HepG2 (cell line): ENCODE data around the gene GPR87. TPM values are rescaled to one million over a fixed set of nuclear protein-coding genes. Genes with fewer than 3 reads are reported as not detected.

ENCODE experiments used
- ATAC-seq: fragments of 200-7000 bp; cut with Tn5 transposase; 3 replicates; pipeline ENCODE4 v1.9.1; 2020; ENCODE audit warnings: mild to moderate bottlenecking, moderate library complexity
- BruUV-seq: library from RNA; stranded (reverse); fragments of 400-500 nt; replicated peaks from 2 replicates; lab custom pipeline; 2021; lab: Mats Ljungman, UMichigan
- CTCF ChIA-PET: fragments of 300-600 bp; formaldehyde crosslinking; extraction: SDS; loops from one replicate; lab custom pipeline; 2021; ENCODE audit warnings: low total read pairs, inconsistent platforms, low intra/inter-chr PET ratio; lab: Yijun Ruan, JAX
- POLR2A ChIA-PET: fragments of 350-600 bp; sonication (Branson Sonifier 250); formaldehyde crosslinking; loops from one replicate; lab custom pipeline; 2020; ENCODE audit warnings: antibody characterized with exemption, inconsistent platforms; lab: Yijun Ruan, JAX
- DNase-seq: peaks from one replicate; pipeline ENCODE4 v3.0.0-alpha.2; 2015; ENCODE audit warnings: low spot score
- FAIRE-seq: peaks from 3 replicates; lab custom pipeline; 2011; peaks lifted over from hg19 to GRCh38; lab: Jason Lieb, UNC
- H2AFZ ChIP-seq: one replicate; pipeline ENCODE4 v1.6.1; 2011; ENCODE audit warnings: low read length, inconsistent platforms
- H3K27ac ChIP-seq: fragments of 300-600 bp; 3 replicates; pipeline ENCODE4 v1.8.0; 2011; ENCODE audit warnings: mixed run types, mild to moderate bottlenecking, mixed read lengths, low read length, inconsistent platforms; ENCODE audit not compliant: insufficient read depth; ENCODE audit errors: extremely low read length
- H3K27me3 ChIP-seq, 2 experiments: fragments of 200-600 bp in 1 of 2; 2 replicates in 1 of 2; 3 replicates in 1 of 2; pipeline versions ENCODE4 v1.6.0 to v1.8.0; 2011; ENCODE audit warnings: low read length in 2 of 2, mild to moderate bottlenecking in 2 of 2, moderate library complexity in 2 of 2, inconsistent platforms in 1 of 2; ENCODE audit not compliant: insufficient read depth in 2 of 2, control insufficient read depth in 1 of 2
- H3K36me3 ChIP-seq, 2 experiments: fragments of 200-600 bp in 1 of 2; replicated peaks in 1 of 2; 2 replicates in 1 of 2; 3 replicates in 1 of 2; pipeline versions ENCODE4 v1.5.1 to v1.8.0; 2011; ENCODE audit warnings: low read length in 2 of 2, inconsistent platforms in 1 of 2; ENCODE audit not compliant: insufficient read depth in 2 of 2, control insufficient read depth in 1 of 2
- H3K4me1 ChIP-seq: 2 replicates; pipeline ENCODE4 v1.5.1; 2012; ENCODE audit warnings: low read length, inconsistent platforms; ENCODE audit not compliant: insufficient read depth
- H3K4me2 ChIP-seq: 2 replicates; pipeline ENCODE4 v1.6.0; 2011; ENCODE audit warnings: low read depth, low read length, inconsistent platforms
- H3K4me3 ChIP-seq, 3 experiments: fragments of 200-600 bp in 1 of 3; sonication (generic), shearing (Covaris generic) in 1 of 3; replicated peaks in 1 of 3; 2 replicates each; pipeline ENCODE4 v1.5.1; 2011 to 2016; ENCODE audit warnings: low read length in 3 of 3, inconsistent platforms in 2 of 3, low read depth in 2 of 3, mild to moderate bottlenecking in 2 of 3, control low read depth in 1 of 3, mixed read lengths in 1 of 3; ENCODE audit not compliant: insufficient read depth in 1 of 3
- H3K79me2 ChIP-seq: one replicate; pipeline ENCODE4 v1.6.1; 2011; ENCODE audit warnings: low read length, inconsistent platforms; ENCODE audit not compliant: insufficient read depth
- H3K9ac ChIP-seq: 2 replicates; pipeline ENCODE4 v1.6.0; 2011; ENCODE audit warnings: mild to moderate bottlenecking, low read depth, low read length, inconsistent platforms; ENCODE audit not compliant: insufficient read depth
- H3K9me3 ChIP-seq: 2 replicates; pipeline ENCODE4 v1.5.1; 2012; ENCODE audit warnings: mild to moderate bottlenecking, low read length
- H4K20me1 ChIP-seq: 2 replicates; pipeline ENCODE4 v1.6.0; 2011; ENCODE audit warnings: inconsistent platforms, mild to moderate bottlenecking, low read length, moderate library complexity; ENCODE audit not compliant: insufficient read depth
- ATF4 ChIP-seq, 2 experiments: fragments of 450-650 bp in 1 of 2; sonication (generic) in 1 of 2; formaldehyde crosslinking; IDR thresholded peaks; 2 replicates each; pipeline versions ENCODE4 v1.5.0 to v1.8.0; 2020 to 2022; ENCODE audit warnings: mild to moderate bottlenecking in 1 of 2, missing genetic modification reagents in 1 of 2
- CREBL2 ChIP-seq: sonication (generic); formaldehyde crosslinking; IDR thresholded peaks from 2 replicates; pipeline ENCODE4 v1.8.1; 2023; ENCODE audit warnings: missing genetic modification reagents, mild to moderate bottlenecking, borderline replicate concordance
- FOXA1 ChIP-seq, 2 experiments: fragments of 450-650 bp in 1 of 2; sonication (generic) in 1 of 2; formaldehyde crosslinking in 1 of 2; IDR thresholded peaks; 2 replicates each; pipeline versions ENCODE4 v1.4.0 to v1.6.1; 2016 to 2020; ENCODE audit warnings: missing genetic modification reagents in 1 of 2
- FOXA3 ChIP-seq: IDR thresholded peaks from 2 replicates; pipeline ENCODE4 v1.6.1; 2016; ENCODE audit warnings: missing genetic modification reagents, missing compliant biosample characterization
- KLF12 ChIP-seq: sonication (generic); formaldehyde crosslinking; IDR thresholded peaks from 2 replicates; pipeline ENCODE4 v1.4.0; 2020; ENCODE audit warnings: missing genetic modification reagents, borderline replicate concordance
- NRL ChIP-seq: sonication (generic); formaldehyde crosslinking; IDR thresholded peaks from 2 replicates; pipeline ENCODE4 v1.5.0; 2020; ENCODE audit warnings: missing genetic modification reagents, mild to moderate bottlenecking, moderate library complexity, borderline replicate concordance
- SAP130 ChIP-seq: IDR thresholded peaks from 2 replicates; pipeline ENCODE4 v1.6.1; 2016; ENCODE audit warnings: low read depth
- SMC3 ChIP-seq: IDR thresholded peaks from 2 replicates; pipeline ENCODE4 v1.6.1; 2011; ENCODE audit warnings: low read length, improper control_type of control experiment
- SOX13 ChIP-seq, 3 experiments: fragments of 450-650 bp in 1 of 3; sonication (generic) in 1 of 3; formaldehyde crosslinking in 1 of 3; IDR thresholded peaks in 2 of 3; conservative IDR thresholded peaks in 1 of 3; 2 replicates each; pipeline versions ENCODE4 v1.5.0 to v1.6.1; 2016 to 2020; ENCODE audit warnings: antibody characterized with exemption in 1 of 3, mild to moderate bottlenecking in 1 of 3, missing compliant biosample characterization in 1 of 3, missing genetic modification reagents in 1 of 3, moderate library complexity in 1 of 3
- SOX5 ChIP-seq: IDR thresholded peaks from 2 replicates; pipeline ENCODE4 v1.6.1; 2016; ENCODE audit warnings: borderline replicate concordance
- STAG1 ChIP-seq: sonication (generic); formaldehyde crosslinking; IDR thresholded peaks from 2 replicates; pipeline ENCODE4 v1.4.0; 2020; ENCODE audit warnings: missing genetic modification reagents
- TBX2 ChIP-seq: sonication (generic); formaldehyde crosslinking; IDR thresholded peaks from 2 replicates; pipeline ENCODE4 v1.5.0; 2020; ENCODE audit warnings: missing genetic modification reagents, mild to moderate bottlenecking, borderline replicate concordance
- TEAD3 ChIP-seq: optimal IDR thresholded peaks from 2 replicates; pipeline ENCODE3; 2016; ENCODE audit warnings: borderline replicate concordance
- ZBTB33 ChIP-seq: sonication (generic); formaldehyde crosslinking; IDR thresholded peaks from 2 replicates; pipeline ENCODE4 v1.4.0; 2020; ENCODE audit warnings: missing genetic modification reagents
- ZFP82 ChIP-seq: sonication (generic); formaldehyde crosslinking; IDR thresholded peaks from 2 replicates; pipeline ENCODE4 v1.5.1; 2020; ENCODE audit warnings: mild to moderate bottlenecking, missing genetic modification reagents, borderline replicate concordance
- ZFX ChIP-seq: sonication (generic); formaldehyde crosslinking; IDR thresholded peaks from 2 replicates; pipeline ENCODE4 v1.4.0; 2020; ENCODE audit warnings: mild to moderate bottlenecking, low read depth, missing genetic modification reagents, moderate library complexity
- ZNF543 ChIP-seq: sonication (generic); formaldehyde crosslinking; IDR thresholded peaks from 2 replicates; pipeline ENCODE4 v1.4.0; 2020; ENCODE audit warnings: mild to moderate bottlenecking, missing genetic modification reagents
- ZNF580 ChIP-seq: IDR thresholded peaks from 2 replicates; pipeline ENCODE4 v1.6.1; 2016; ENCODE audit warnings: low read depth, borderline replicate concordance
- ZNF644 ChIP-seq: IDR thresholded peaks from 2 replicates; pipeline ENCODE4 v1.6.1; 2016; ENCODE audit warnings: low read depth
- whole genome bisulfite sequencing: methylation state at CpG from one replicate; pipeline ENCODE4 v1.1.6; 2017; ENCODE audit warnings: low lambda C conversion rate; 5-methylcytosine and 5-hydroxymethylcytosine counted together
- in situ Hi-C: cut with HindIII; loops from 2 replicates; pipeline ENCODE4 v1.10.0; 2017; ENCODE audit warnings: low pct_unique_long_range_greater_than_20kb; ENCODE audit not compliant: extremely low pct_ligation_motif_present
- intact Hi-C: fragments of 100-400 bp; cut with micrococcal nuclease; formaldehyde crosslinking; loops from one replicate; pipeline ENCODE4 v1.10.0; 2022; ENCODE audit not compliant: unreplicated experiment
- polyA plus RNA-seq, 8 experiments: library from polyadenylated mRNA; depleted of rRNA in 3 of 8; stranded (reverse) in 7 of 8; unstranded in 1 of 8; fragments of >200 nt; fragmentation: Illumina TruSeq in 4 of 8; extraction: Trizol in 4 of 8; gene quantifications; 2 replicates each; pipeline versions ENCODE4 v1.2.1 to v1.2.3, GENCODE V29; 2011 to 2016; ENCODE audit warnings: low read depth in 4 of 8, missing spikeins in 1 of 8, mixed read lengths in 1 of 8; ENCODE audit not compliant: insufficient read depth in 1 of 8
- total RNA-seq, 5 experiments: library from RNA; depleted of rRNA; stranded (reverse); fragments of >200 nt; fragmentation: Illumina TruSeq; extraction: Trizol; gene quantifications; 2 replicates each; pipeline ENCODE4 v1.2.3, GENCODE V29; 2016; ENCODE audit warnings: low read depth in 1 of 5

GPR87 gene
- total and polyA plus RNA-seq, 2 of the 13 experiments (the other 11 are each of a cell fraction or from before 2014, with no cell fraction given) = not detected

- DNase-seq (peak; percentile 87), FAIRE-seq (peak; percentile 94), ATAC-seq (peak; percentile 99)
- no peak overlapping the region for H2AFZ ChIP-seq
- ChIA-PET CTCF (no interaction called here), POLR2A (no interaction called here)
- no peak overlapping the region for H3K4me2 ChIP-seq
- WGBS = 8% methylated on average over 6 of the region's 7 CpGs
- in situ Hi-C loops (no loop called here), intact Hi-C loops (no loop called here)
- no peak overlapping the region for H3K27ac ChIP-seq
- no peak overlapping the region for H3K9ac ChIP-seq
- no peaks in the 10 kb centered on the region for H4K20me1 ChIP-seq
- no TSS peak for BruUV-seq
- peaks cover 10% of the 10 kb centered on the region for H3K4me1 ChIP-seq
- H3K9me3 ChIP-seq = no peaks in the 10 kb centered on the region
- no peaks in the 10 kb centered on the region for H3K27me3 ChIP-seq
- H3K36me3 ChIP-seq = no peaks in the 10 kb centered on the region
- H3K4me3 ChIP-seq = no peak overlapping the region
- H3K79me2 ChIP-seq = no peaks in the 10 kb centered on the region
- TF ChIP-seq FOXA1 (IDR thresholded peaks at IDR 0.05) = no peak
- 0 out of 2 replicates have a peak, but pooled peaks have one; percentile 26 for TF ChIP-seq FOXA1 (CRISPR knock-in tag; IDR thresholded peaks at IDR 0.05)
- 0 out of 2 replicates have a peak, but pooled peaks have one; percentile 34 for TF ChIP-seq SAP130
- no peak for TF ChIP-seq ZFP82 (CRISPR knock-in tag)
- peak; percentile 79 for TF ChIP-seq TEAD3
- TF ChIP-seq ZNF644 (CRISPR knock-in tag) = peak; percentile 28; the same call in 1 of the 2 replicates
- TF ChIP-seq SOX13 (IDR thresholded peaks at IDR 0.05) = no peak
- peak in 1 of 2 experiments; percentile 30; a peak in 1 of 4 replicates for TF ChIP-seq SOX13 (CRISPR knock-in tag; conservative IDR thresholded peaks at IDR 0.05 in 1 of 2, IDR thresholded peaks at IDR 0.05 in 1 of 2)
- TF ChIP-seq NRL = no peak
- TF ChIP-seq STAG1 (CRISPR knock-in tag) = peak; percentile 52
- TF ChIP-seq ZNF580 (CRISPR knock-in tag) = 0 out of 2 replicates have a peak, but pooled peaks have one; percentile 24
- peak; percentile 15; the same call in 1 of the 2 replicates for TF ChIP-seq FOXA3 (CRISPR knock-in tag)
- peak; percentile 38; the same call in 1 of the 2 replicates for TF ChIP-seq ZFX (CRISPR knock-in tag)
- no peak for TF ChIP-seq ZNF543 (CRISPR knock-in tag)
- peak in 1 of 2 experiments; percentile 89; a peak in 2 of 4 replicates for TF ChIP-seq ATF4 (CRISPR knock-in tag; IDR thresholded peaks at IDR 0.05)
- TF ChIP-seq KLF12 (CRISPR knock-in tag) = no peak
- TF ChIP-seq SMC3 = peak; percentile 38; the same call in 1 of the 2 replicates
- TF ChIP-seq CREBL2 (CRISPR knock-in tag) = no peak
- peak; percentile 23; the same call in 1 of the 2 replicates for TF ChIP-seq SOX5
- TF ChIP-seq ZBTB33 (CRISPR knock-in tag) = no peak
- peak; percentile 23; the same call in 1 of the 2 replicates for TF ChIP-seq TBX2 (CRISPR knock-in tag)
Measured at GRCh38 chr3:151305060-151305774, 11.4 kb downstream of the GPR87 start.
